OCI-LY1 (cell line): ENCODE data around the gene TBX10.

ENCODE experiments used
- H2AFZ ChIP-seq: fragments of 200-600 bp; sonication (generic), shearing (Covaris generic); 2 replicates; pipeline ENCODE4 v1.6.0; 2014; ENCODE audit warnings: antibody characterized with exemption, mild to moderate bottlenecking, low read length
- H3F3A ChIP-seq: fragments of 200-600 bp; sonication (generic), shearing (Covaris generic); 2 replicates; pipeline ENCODE4 v1.6.0; 2014; ENCODE audit warnings: mild to moderate bottlenecking, antibody characterized with exemption, low read length, moderate library complexity; ENCODE audit not compliant: insufficient read depth
- H3K27ac ChIP-seq: fragments of 200-600 bp; sonication (generic); 2 replicates; pipeline ENCODE4 v1.5.1; 2014; ENCODE audit warnings: low read length, mixed run types, mild to moderate bottlenecking, low read depth; ENCODE audit not compliant: poor library complexity, severe bottlenecking
- H3K27me3 ChIP-seq: fragments of 200-600 bp; sonication (generic); 2 replicates; pipeline ENCODE4 v1.6.0; 2014; ENCODE audit warnings: antibody characterized with exemption, mild to moderate bottlenecking, low read length, moderate library complexity; ENCODE audit not compliant: insufficient read depth
- H3K36me3 ChIP-seq: fragments of 200-600 bp; sonication (generic); 2 replicates; pipeline ENCODE4 v1.6.1; 2014; ENCODE audit warnings: mild to moderate bottlenecking, antibody characterized with exemption, low read length, moderate library complexity, mixed read lengths; ENCODE audit not compliant: insufficient read depth
- H3K4me1 ChIP-seq: fragments of 200-600 bp; sonication (generic); 2 replicates; pipeline ENCODE4 v1.5.1; 2014; ENCODE audit warnings: mild to moderate bottlenecking, low read length, moderate library complexity; ENCODE audit not compliant: insufficient read depth, severe bottlenecking
- H3K4me2 ChIP-seq: fragments of 200-600 bp; sonication (generic), shearing (Covaris generic); 2 replicates; pipeline ENCODE4 v1.6.1; 2014; ENCODE audit warnings: low read length
- H3K4me3 ChIP-seq: fragments of 200-600 bp; sonication (generic); 2 replicates; pipeline ENCODE4 v1.5.1; 2014; ENCODE audit warnings: low read length, low read depth, mild to moderate bottlenecking, mixed read lengths; ENCODE audit not compliant: poor library complexity, severe bottlenecking
- H3K79me2 ChIP-seq: fragments of 200-600 bp; shearing (Covaris generic); 2 replicates; pipeline ENCODE4 v1.6.1; 2016; ENCODE audit warnings: mixed run types, low read length, mixed read lengths; ENCODE audit not compliant: insufficient read depth
- H3K9ac ChIP-seq: fragments of 200-600 bp; sonication (generic), shearing (Covaris generic); 2 replicates; pipeline ENCODE4 v1.6.1; 2014; ENCODE audit warnings: mild to moderate bottlenecking, low read length, mixed read lengths
- H3K9me2 ChIP-seq: fragments of 200-600 bp; sonication (generic), shearing (Covaris generic); 2 replicates; pipeline ENCODE4 v1.6.1; 2014; ENCODE audit warnings: low read depth, mild to moderate bottlenecking, low read length, mixed read lengths
- H3K9me3 ChIP-seq: fragments of 200-600 bp; shearing (Covaris generic); 2 replicates; pipeline ENCODE4 v1.6.1; 2014; ENCODE audit warnings: low read length, mixed read lengths
- H4K20me1 ChIP-seq: fragments of 200-600 bp; sonication (generic), shearing (Covaris generic); 2 replicates; pipeline ENCODE4 v1.6.0; 2016; ENCODE audit warnings: mild to moderate bottlenecking, low read length; ENCODE audit not compliant: insufficient read depth
- CTCF ChIP-seq: fragments of 200-600 bp; sonication (generic), shearing (Covaris generic); IDR thresholded peaks from 2 replicates; pipeline ENCODE4 v1.5.1; 2017; ENCODE audit warnings: mild to moderate bottlenecking, antibody characterized with exemption, low read length, moderate library complexity, mixed read lengths
- EZH2 ChIP-seq: fragments of 200-600 bp; sonication (generic), shearing (Covaris generic); IDR thresholded peaks from 2 replicates; pipeline ENCODE4 v1.8.0; 2017; ENCODE audit warnings: borderline replicate concordance, mixed run types, mild to moderate bottlenecking, antibody characterized with exemption, low read length, moderate library complexity, mixed read lengths

The TBX10 gene

GRCh38 chr11:67628710-67629385 is 10.7 kb downstream of the TBX10 start:
- Histone ChIP-seq H4K20me1 (no peaks in the 10 kb centered on the region), H3K4me2 (peak overlapping the region; percentile 63), H3K79me2 (no peaks in the 10 kb centered on the region), H3F3A (no peaks in the 10 kb centered on the region), H3K9me2 (no peaks in the 10 kb centered on the region), H3K4me3 (peak overlapping the region; percentile 59), H3K27me3 (no peaks in the 10 kb centered on the region), H3K9me3 (no peaks in the 10 kb centered on the region), H2AFZ (no peak overlapping the region), H3K27ac (no peak overlapping the region), H3K4me1 (peaks cover 18% of the 10 kb centered on the region), H3K36me3 (no peaks in the 10 kb centered on the region), H3K9ac (peak overlapping the region; percentile 52; the same call in 1 of the 2 replicates)
- peak; percentile 92; the same call in 1 of the 2 replicates for TF ChIP-seq CTCF
- no peak for TF ChIP-seq EZH2

GRCh38 chr11:67627812-67628624 is 11.5 kb downstream of the TBX10 start:
- H3K4me2 ChIP-seq: no peak overlapping the region
- no peaks in the 10 kb centered on the region for H3F3A ChIP-seq
- no peaks in the 10 kb centered on the region for H3K9me2 ChIP-seq
- no peak overlapping the region for H2AFZ ChIP-seq
- no peak overlapping the region for H3K27ac ChIP-seq
- no peak overlapping the region for H3K4me3 ChIP-seq
- no peaks in the 10 kb centered on the region for H4K20me1 ChIP-seq
- TF ChIP-seq CTCF (no peak), EZH2 (no peak)
- H3K9me3 ChIP-seq: no peaks in the 10 kb centered on the region
- H3K79me2 ChIP-seq: no peaks in the 10 kb centered on the region
- H3K36me3 ChIP-seq: no peaks in the 10 kb centered on the region
- H3K9ac ChIP-seq: no peak overlapping the region; the same call in 1 of the 2 replicates
- H3K4me1 ChIP-seq: peaks cover 18% of the 10 kb centered on the region
- no peaks in the 10 kb centered on the region for H3K27me3 ChIP-seq

- no peaks in the 10 kb centered on the region for H3K36me3 ChIP-seq
- TF ChIP-seq EZH2 (no peak), CTCF (no peak)
- H3F3A ChIP-seq: no peaks in the 10 kb centered on the region
- H3K4me2 ChIP-seq: no peak overlapping the region
- H3K9me2 ChIP-seq: no peaks in the 10 kb centered on the region
- no peaks in the 10 kb centered on the region for H3K9me3 ChIP-seq
- no peak overlapping the region for H3K4me3 ChIP-seq
- no peak overlapping the region for H3K9ac ChIP-seq
- no peaks in the 10 kb centered on the region for H3K27me3 ChIP-seq
- H3K27ac ChIP-seq: no peak overlapping the region
- H2AFZ ChIP-seq: no peak overlapping the region
- peaks cover 18% of the 10 kb centered on the region for H3K4me1 ChIP-seq
- H3K79me2 ChIP-seq: no peaks in the 10 kb centered on the region
- no peaks in the 10 kb centered on the region for H4K20me1 ChIP-seq
Measured at GRCh38 chr11:67627441-67627811, 12.1 kb downstream of the TBX10 start.
